ENCODE measurements around the gene SURF2. TPM values are rescaled to one million over a fixed set of nuclear protein-coding genes. Genes with fewer than 3 reads are reported as not detected.

SURF2 gene
- total and polyA plus RNA-seq, 2 experiments from 2014 or later, result 39.9 to 104 TPM

- TF ChIP-seq CTCF (conservative IDR thresholded peaks at IDR 0.05; ENCODE audit: low read depth in 2 of 2), result no peak
Observed at GRCh38 chr9:133397370-133397769, 41.0 kb downstream of the SURF2 start (continued).

GRCh38 chr9:133397895-133398294 lies 41.5 kb downstream of the SURF2 start:
- ATAC-seq (no peak), DNase-seq (ENCODE audit: low spot score) (no peak)
- H3K4me1 Mint-ChIP-seq, result no peaks in the 10 kb centered on the region
- peaks cover 19% of the 10 kb centered on the region for H3K27me3 Mint-ChIP-seq (ENCODE audit: insufficient read depth, low read depth, poor library complexity)
- no peak overlapping the region for H3K27ac ChIP-seq (ENCODE audit: low read depth)
- H3K9me2 ChIP-seq (ENCODE audit: insufficient read depth), result no peaks in the 10 kb centered on the region
- H3K4me1 ChIP-seq (ENCODE audit: insufficient read depth), result no peaks in the 10 kb centered on the region
- H3K79me2 ChIP-seq (replicated peaks; ENCODE audit: insufficient read depth), result no peaks in the 10 kb centered on the region
- no peak overlapping the region for H3K27ac Mint-ChIP-seq
- H3K4me3 ChIP-seq, result no peak overlapping the region
- no peak overlapping the region for H3K4me2 ChIP-seq
- H4K20me1 ChIP-seq (replicated peaks; ENCODE audit: insufficient read depth), result no peaks in the 10 kb centered on the region
- no peak overlapping the region for H3K4me3 Mint-ChIP-seq
- no peaks in the 10 kb centered on the region for H3K36me3 ChIP-seq (ENCODE audit: insufficient read depth)
- no peaks in the 10 kb centered on the region for H3F3A ChIP-seq (replicated peaks; ENCODE audit: low read depth)
- no peaks in the 10 kb centered on the region for H3K36me3 Mint-ChIP-seq (ENCODE audit: low read depth)
- H2AFZ ChIP-seq, result no peak overlapping the region
- H3K9me3 Mint-ChIP-seq, result no peaks in the 10 kb centered on the region
- no peaks in the 10 kb centered on the region for H3K27me3 ChIP-seq (ENCODE audit: insufficient read depth)
- TF ChIP-seq STAT1 (IDR thresholded peaks at IDR 0.05; ENCODE audit: unreplicated experiment), result no peak
- no peak for TF ChIP-seq CREB1 (CRISPR knock-in tag; IDR thresholded peaks at IDR 0.05; ENCODE audit: low read depth)
- TF ChIP-seq ETS1 (IDR thresholded peaks at IDR 0.05), result no peak
- no peak for TF ChIP-seq ZNF114 (CRISPR knock-in tag; IDR thresholded peaks at IDR 0.05)
- TF ChIP-seq CTCF (conservative IDR thresholded peaks at IDR 0.05; ENCODE audit: low read depth in 2 of 2), result no peak
- TF ChIP-seq JUNB (IDR thresholded peaks at IDR 0.05; ENCODE audit: unreplicated experiment), result no peak
- no peak for TF ChIP-seq REST (IDR thresholded peaks at IDR 0.05; ENCODE audit: unreplicated experiment)
- no peak for TF ChIP-seq ZNF462 (CRISPR knock-in tag; IDR thresholded peaks at IDR 0.05)
- TF ChIP-seq ZNF331 (CRISPR knock-in tag; IDR thresholded peaks at IDR 0.05; ENCODE audit: low read depth), result no peak
- TF ChIP-seq NANOG (IDR thresholded peaks at IDR 0.05; ENCODE audit: borderline replicate concordance), result no peak
- no peak for TF ChIP-seq EZH2 (IDR thresholded peaks at IDR 0.05; ENCODE audit: low read depth, unreplicated experiment)
